Bladder microvascular endothelial cell (primary cell): ENCODE measurements around the gene BLACAT1. TPM values are rescaled to one million over a fixed set of nuclear protein-coding genes. Genes with fewer than 3 reads are reported as not detected.

Source experiments
- total RNA-seq: library from RNA; depleted of rRNA; stranded (reverse); fragments of >200 nt; gene quantifications from 2 replicates; pipeline ENCODE4 v1.2.3, GENCODE V29; 2014

Gene BLACAT1
- total RNA-seq, result not detected in 2 replicates

GRCh38 chr1:205455581-205456382, at the start of gene BLACAT1:
Gene BLACAT1 (minus strand): TSS chr1:205456045.

GRCh38 chr1:205504311-205505075, 48.6 kb upstream of the BLACAT1 start, which contains the start of gene CDK18:
Gene CDK18 (plus strand): TSS chr1:205504669. CDS start chr1:205523168, 18,499 bp downstream.

GRCh38 chr1:205421798-205422197, 34.0 kb downstream of the BLACAT1 start, which contains the start of gene LEMD1:
Gene LEMD1 (minus strand): TSS chr1:205422056. CDS start chr1:205420536, 1,520 bp downstream.

Other genes with a start within 250 kb of the BLACAT1 start
- 7.9 and 14.9 TPM in 2 replicates for gene DSTYK, start 244.3 kb downstream of the BLACAT1 start, total RNA-seq
- 0.81 and 4.3 TPM in 2 replicates for gene TMCC2, start 228.1 kb downstream of the BLACAT1 start, total RNA-seq
- 2.9 and 16.2 TPM in 2 replicates for gene NUAK2, start 134.3 kb downstream of the BLACAT1 start, total RNA-seq
- gene KLHDC8A, start 99.1 kb downstream of the BLACAT1 start, total RNA-seq, result not detected in 2 replicates
- gene LEMD1, start 34.0 kb downstream of the BLACAT1 start, total RNA-seq, result 0.32 TPM in 1 of 2 replicates, not detected in the other
- 0.16 and 0.31 TPM in 2 replicates for gene CDK18, start 48.6 kb upstream of the BLACAT1 start, total RNA-seq
- 14.6 and 39.6 TPM in 2 replicates for gene ELK4, start 176.0 kb upstream of the BLACAT1 start, total RNA-seq
- 3.6 and 15.1 TPM in 2 replicates for gene SLC45A3, start 224.5 kb upstream of the BLACAT1 start, total RNA-seq